22Rv1 (cell line): ENCODE data around the gene PHF12.

Source experiments
- H3K27ac ChIP-seq: fragments of 450-650 bp; 2 replicates; pipeline ENCODE4 v1.5.1; 2017
- ZFX ChIP-seq: fragments of 450-650 bp; IDR thresholded peaks from 2 replicates; pipeline ENCODE4 v1.6.1; 2017; ENCODE audit warnings: antibody characterized with exemption, borderline replicate concordance
- TF ChIP-seq, protein P1 (sequence below): fragments of 450-650 bp; IDR thresholded peaks from 2 replicates; pipeline ENCODE4 v1.5.1; 2017; ENCODE audit warnings: mild to moderate bottlenecking

The PHF12 gene

DNA sequence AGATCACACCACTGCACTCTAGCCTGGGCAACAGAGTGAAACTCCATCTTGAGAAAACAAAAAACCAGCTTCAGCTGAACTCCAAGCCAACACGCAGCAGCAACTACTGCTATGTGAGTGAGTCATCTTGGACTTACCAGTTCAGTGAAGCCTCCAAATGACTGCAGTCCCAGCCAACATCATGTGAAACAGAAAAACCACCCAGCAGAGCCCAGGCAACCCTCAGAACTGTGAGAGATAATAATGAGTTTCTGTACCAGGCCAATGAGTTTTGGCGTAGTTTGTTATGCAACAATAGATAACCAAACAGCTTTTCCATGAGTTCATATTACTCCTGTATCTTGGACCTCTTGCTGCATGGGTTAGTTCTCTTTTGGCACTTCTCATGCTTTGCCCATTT lies 23.3 kb downstream of the PHF12 start:
- TF ChIP-seq, protein P1, sequence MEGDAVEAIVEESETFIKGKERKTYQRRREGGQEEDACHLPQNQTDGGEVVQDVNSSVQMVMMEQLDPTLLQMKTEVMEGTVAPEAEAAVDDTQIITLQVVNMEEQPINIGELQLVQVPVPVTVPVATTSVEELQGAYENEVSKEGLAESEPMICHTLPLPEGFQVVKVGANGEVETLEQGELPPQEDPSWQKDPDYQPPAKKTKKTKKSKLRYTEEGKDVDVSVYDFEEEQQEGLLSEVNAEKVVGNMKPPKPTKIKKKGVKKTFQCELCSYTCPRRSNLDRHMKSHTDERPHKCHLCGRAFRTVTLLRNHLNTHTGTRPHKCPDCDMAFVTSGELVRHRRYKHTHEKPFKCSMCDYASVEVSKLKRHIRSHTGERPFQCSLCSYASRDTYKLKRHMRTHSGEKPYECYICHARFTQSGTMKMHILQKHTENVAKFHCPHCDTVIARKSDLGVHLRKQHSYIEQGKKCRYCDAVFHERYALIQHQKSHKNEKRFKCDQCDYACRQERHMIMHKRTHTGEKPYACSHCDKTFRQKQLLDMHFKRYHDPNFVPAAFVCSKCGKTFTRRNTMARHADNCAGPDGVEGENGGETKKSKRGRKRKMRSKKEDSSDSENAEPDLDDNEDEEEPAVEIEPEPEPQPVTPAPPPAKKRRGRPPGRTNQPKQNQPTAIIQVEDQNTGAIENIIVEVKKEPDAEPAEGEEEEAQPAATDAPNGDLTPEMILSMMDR: no peak
- no peak for TF ChIP-seq ZFX
- H3K27ac ChIP-seq: no peak overlapping the region

DNA sequence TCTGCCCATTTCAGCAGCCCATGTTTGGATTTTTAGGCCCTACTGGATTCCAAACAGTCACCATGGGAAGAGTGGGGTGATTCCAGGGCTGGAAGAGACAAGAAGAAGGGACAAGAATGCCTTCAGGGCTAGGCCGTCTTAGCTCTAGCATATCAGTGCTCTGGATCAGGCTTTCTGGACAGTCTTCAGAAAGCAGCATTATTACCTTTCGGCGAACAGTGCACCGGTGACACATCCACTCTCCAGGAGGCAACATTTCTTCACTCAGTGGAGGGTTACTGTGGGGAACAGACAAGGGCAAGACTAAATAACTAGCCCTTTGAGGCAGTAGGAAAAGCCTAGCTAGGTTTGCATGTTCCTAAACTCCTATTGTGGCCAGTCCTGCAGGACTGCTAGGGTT lies 24.5 kb downstream of the PHF12 start:
- TF ChIP-seq, protein P1: no peak
- no peak for TF ChIP-seq ZFX
- H3K27ac ChIP-seq: no peak overlapping the region

DNA sequence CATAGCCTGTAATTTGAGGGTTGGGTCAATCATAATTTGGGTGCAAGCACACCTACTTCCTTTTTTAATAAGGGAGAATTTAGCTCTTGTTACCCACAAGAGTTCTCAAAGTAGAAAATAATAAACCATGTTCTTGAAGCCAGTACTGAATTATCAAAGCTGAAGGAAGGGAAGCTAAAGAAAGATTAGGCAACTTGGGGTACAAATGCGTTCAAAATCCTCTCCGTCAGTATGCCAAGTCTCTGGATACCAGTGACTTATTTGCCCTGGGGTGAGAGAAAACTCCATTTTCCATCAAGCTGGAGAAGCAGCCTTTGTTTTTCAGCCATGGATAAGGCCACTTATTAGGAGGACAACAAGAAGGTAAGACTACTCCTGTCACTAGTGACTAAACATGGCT lies 25.0 kb downstream of the PHF12 start:
- H3K27ac ChIP-seq: no peak overlapping the region
- TF ChIP-seq ZFX: no peak
- TF ChIP-seq, protein P1: no peak

DNA sequence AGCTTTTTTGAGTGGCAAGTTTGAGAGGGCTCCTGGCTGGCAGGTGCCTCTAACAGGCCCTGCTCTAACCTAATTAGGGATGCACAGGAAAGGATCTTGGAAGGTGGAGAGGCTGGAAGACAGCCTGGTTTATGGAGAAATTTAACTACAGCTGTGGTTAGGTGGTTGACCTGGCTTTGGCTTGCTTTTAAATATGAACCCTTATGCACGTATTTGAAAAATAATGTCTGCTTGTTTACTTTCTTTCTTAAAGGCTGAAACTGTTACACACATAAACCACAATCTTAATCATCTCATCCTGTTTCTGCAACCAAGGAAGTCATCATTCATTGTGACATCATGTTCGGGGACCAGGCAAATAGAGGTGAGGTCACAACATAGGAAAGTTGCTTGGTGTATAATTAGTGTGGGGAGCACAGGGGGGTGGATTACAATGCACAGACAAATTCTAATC lies 25.4 kb downstream of the PHF12 start:
- TF ChIP-seq ZFX: no peak
- TF ChIP-seq, protein P1: no peak
- H3K27ac ChIP-seq: no peak overlapping the region

DNA sequence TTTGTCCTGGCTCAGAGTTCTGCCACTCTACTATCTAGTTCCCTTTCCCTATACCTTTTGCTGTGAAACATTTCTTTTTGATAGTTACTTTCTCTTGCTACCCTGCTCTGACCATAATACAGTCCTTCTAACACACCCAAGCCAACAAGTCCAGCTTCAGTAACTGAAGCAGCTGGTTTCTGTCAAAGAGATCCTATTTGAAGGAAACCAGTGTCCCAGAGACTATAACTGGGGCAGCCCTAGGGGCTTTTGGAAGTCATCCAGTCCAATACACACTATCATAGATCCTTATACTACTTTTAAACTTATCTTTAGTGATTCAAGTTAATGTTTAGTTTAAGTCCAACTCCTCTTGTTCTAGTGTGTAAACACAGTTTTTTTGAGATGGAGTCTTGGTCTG lies 31.1 kb downstream of the PHF12 start:
- H3K27ac ChIP-seq: peak overlapping the region; percentile 9
- TF ChIP-seq, protein P1: no peak
- no peak for TF ChIP-seq ZFX

DNA sequence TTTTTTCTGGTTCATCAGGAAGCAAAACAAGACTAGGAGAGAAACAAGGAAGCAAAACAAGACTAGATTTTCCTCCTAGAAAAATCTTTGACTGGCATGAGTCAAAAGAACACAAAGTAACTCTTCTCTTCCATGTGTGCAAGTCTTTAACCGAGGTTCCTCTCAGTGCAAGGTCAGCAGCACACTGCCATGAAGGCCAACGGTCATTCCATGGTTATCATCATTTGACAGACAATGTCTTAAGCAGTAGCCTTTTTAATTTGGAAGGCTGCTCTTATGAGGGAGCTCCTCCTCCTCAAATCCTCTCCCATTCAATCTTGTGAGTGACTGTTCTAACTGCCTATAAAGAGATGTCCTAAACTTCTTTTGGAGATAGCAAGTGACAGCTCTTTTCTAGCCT lies 33.0 kb downstream of the PHF12 start:
- H3K27ac ChIP-seq: no peak overlapping the region; the same call in 1 of the 2 replicates
- TF ChIP-seq ZFX: no peak
- TF ChIP-seq, protein P1: no peak

DNA sequence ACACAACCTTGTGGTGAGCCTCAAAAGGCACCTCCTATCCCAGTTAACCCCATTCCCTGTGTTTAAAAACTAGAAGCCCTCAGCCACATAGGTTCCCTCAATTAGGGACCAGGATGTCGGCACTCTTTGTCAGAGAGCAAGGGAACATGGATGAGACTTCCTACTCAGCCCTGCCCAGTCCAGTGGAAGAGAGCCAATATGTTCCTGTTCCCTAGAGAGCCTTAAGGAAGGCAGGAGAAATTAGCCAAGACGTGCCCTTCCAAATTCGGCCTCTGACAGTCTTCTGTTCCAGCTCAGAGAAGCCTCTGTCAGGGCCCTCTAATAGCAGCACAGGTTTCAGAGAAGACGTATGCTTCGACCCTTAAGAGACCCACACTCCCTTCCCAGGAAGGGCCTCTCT lies 33.9 kb downstream of the PHF12 start:
- TF ChIP-seq, protein P1: no peak
- TF ChIP-seq ZFX: no peak
- H3K27ac ChIP-seq: no peak overlapping the region; the same call in 1 of the 2 replicates
